Kidney epithelial cell (primary cell): ENCODE measurements around the gene ABO. TPM values are rescaled to one million over a fixed set of nuclear protein-coding genes. Genes with fewer than 3 reads are reported as not detected.
A peak's percentile ranks its signal among the peaks of the same experiment; 100 is the strongest.
"Not testable (repeated sequence)": the region's sequence is repeated elsewhere in the genome, so short reads cannot be mapped to it uniquely, and the experiment has no call there.

Experiments used
- DNase-seq: peaks from one replicate; pipeline ENCODE4 v3.0.0-alpha.2; 2010; ENCODE audit warnings: low read depth
- H3K27me3 ChIP-seq: 2 replicates; pipeline ENCODE4 v1.6.0; 2011; ENCODE audit warnings: low read length; ENCODE audit not compliant: control insufficient read depth, insufficient read depth
- H3K36me3 ChIP-seq: 2 replicates; pipeline ENCODE4 v1.5.1; 2011; ENCODE audit warnings: low read length; ENCODE audit not compliant: control insufficient read depth, insufficient read depth
- H3K4me3 ChIP-seq: 2 replicates; pipeline ENCODE4 v1.5.1; 2011; ENCODE audit warnings: low read depth, mild to moderate bottlenecking, control low read depth, low read length
- total RNA-seq: library from RNA; depleted of rRNA; stranded (reverse); fragments of >200 nt; gene quantifications from 2 replicates; pipeline ENCODE4 v1.2.3, GENCODE V29; 2015
- TF ChIP-seq, protein P1 (sequence below): IDR thresholded peaks from 2 replicates; pipeline ENCODE4 v1.5.1; 2011; ENCODE audit warnings: mild to moderate bottlenecking, moderate library complexity, low read length, control low read depth, inconsistent platforms; ENCODE audit not compliant: insufficient read depth, poor library complexity, severe bottlenecking

The ABO gene
- total RNA-seq, 1 donor from 2014 or later: 1.8 TPM

DNA sequence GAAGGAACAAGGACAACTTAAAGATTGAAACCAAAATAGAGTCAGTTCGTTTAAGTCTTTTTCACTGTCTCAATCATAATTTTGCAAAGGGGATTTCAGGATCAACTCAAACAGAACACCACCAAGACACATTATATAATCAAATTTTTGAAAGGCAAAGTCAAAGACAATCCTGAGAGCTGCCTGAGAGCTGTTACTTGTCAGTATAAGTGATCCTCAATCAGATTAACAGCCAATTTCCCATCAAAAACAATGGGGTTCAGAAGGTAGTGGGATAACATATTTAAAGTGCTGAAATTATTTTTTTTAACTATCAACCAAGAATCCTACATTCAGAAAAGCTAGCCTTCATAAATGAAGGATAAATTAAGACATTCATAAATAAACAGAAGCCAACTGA is 19.3 kb upstream of the ABO start:
- no peaks in the 10 kb centered on the region for H3K27me3 ChIP-seq
- no peaks in the 10 kb centered on the region for H3K36me3 ChIP-seq
- TF ChIP-seq, protein P1, sequence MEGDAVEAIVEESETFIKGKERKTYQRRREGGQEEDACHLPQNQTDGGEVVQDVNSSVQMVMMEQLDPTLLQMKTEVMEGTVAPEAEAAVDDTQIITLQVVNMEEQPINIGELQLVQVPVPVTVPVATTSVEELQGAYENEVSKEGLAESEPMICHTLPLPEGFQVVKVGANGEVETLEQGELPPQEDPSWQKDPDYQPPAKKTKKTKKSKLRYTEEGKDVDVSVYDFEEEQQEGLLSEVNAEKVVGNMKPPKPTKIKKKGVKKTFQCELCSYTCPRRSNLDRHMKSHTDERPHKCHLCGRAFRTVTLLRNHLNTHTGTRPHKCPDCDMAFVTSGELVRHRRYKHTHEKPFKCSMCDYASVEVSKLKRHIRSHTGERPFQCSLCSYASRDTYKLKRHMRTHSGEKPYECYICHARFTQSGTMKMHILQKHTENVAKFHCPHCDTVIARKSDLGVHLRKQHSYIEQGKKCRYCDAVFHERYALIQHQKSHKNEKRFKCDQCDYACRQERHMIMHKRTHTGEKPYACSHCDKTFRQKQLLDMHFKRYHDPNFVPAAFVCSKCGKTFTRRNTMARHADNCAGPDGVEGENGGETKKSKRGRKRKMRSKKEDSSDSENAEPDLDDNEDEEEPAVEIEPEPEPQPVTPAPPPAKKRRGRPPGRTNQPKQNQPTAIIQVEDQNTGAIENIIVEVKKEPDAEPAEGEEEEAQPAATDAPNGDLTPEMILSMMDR: no peak
- no peak overlapping the region for H3K4me3 ChIP-seq
- no peak for DNase-seq

DNA sequence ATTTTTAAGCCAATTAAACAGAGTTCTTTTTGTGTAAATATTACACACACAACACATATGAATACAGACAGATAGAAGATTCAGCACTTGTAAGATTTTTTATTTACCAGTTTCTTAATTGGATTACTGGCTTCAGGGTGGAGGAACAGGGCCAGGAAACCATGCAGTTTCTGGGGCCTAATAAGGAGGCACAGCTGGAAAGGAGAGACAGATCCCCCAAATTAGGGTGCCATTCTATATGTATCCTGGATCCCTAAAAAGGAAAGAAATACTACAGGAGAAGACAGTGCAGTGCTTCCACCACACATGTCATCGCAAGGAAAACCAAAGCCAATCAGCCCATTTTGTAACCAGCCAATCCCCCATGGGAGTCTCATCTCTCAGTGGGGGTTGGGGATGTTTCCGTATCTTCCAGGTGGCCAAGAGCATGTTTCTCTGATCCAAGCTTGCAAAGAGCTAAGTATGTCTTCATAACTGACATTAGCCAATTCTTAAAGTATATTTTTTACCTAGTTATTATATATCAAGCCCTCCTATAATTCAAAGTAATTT is 15.8 kb upstream of the ABO start:
- TF ChIP-seq, protein P1: no peak
- Histone ChIP-seq H3K36me3 (no peaks in the 10 kb centered on the region), H3K4me3 (no peak overlapping the region), H3K27me3 (no peaks in the 10 kb centered on the region)
- no peak for DNase-seq

DNA sequence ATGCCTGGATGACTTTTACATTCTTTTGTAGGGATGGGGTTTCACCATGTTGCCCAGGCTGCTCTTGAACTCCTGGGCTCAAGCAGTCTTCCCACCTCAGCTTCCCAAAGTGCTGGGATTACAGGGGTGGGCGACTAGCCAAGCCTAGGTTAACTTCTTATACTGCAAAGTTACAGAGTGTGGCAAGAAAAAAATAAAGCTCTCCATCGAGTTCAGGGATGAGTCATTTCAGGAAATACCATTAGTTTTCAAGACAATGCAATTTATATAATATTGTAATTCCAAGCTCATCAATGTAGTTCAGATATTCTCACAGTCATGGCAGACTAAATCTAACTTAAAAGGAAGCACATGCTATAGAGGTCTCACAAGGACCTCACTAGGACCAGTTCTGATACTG is 11.5 kb upstream of the ABO start:
- H3K27me3 ChIP-seq: peaks cover under 1% of the 10 kb centered on the region
- TF ChIP-seq, protein P1: no peak
- no peak overlapping the region for H3K4me3 ChIP-seq
- H3K36me3 ChIP-seq: no peaks in the 10 kb centered on the region
- peak; percentile 1 for DNase-seq

DNA sequence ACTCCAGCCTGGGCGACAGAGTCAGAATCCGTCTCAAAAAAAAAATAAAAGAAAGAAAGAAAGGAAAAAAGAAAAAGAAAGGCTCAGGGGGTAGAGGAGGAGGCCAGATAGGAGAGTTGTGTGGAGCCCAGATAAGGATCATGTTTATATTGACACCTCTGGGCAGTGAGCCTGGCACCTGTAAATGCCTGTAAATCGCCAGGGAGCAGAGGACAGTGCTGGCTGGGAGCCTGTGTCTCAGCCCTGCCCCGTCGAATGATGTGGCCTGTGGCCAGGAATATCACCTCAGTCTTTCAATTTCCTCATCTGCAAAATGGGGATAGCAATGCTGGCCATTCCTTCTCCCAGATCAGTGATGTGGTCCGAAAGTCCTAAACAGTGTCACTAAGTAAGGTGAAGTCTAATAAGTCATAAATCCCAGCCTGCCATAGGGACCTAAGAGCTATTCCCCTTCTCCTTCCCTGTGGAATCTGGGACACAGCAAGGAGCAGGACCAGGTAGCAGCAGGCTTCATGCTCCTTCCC is 10.3 kb upstream of the ABO start:
- no peaks in the 10 kb centered on the region for H3K36me3 ChIP-seq
- H3K27me3 ChIP-seq: peaks cover 6% of the 10 kb centered on the region
- TF ChIP-seq, protein P1: no peak
- no peak for DNase-seq
- H3K4me3 ChIP-seq: no peak overlapping the region

DNA sequence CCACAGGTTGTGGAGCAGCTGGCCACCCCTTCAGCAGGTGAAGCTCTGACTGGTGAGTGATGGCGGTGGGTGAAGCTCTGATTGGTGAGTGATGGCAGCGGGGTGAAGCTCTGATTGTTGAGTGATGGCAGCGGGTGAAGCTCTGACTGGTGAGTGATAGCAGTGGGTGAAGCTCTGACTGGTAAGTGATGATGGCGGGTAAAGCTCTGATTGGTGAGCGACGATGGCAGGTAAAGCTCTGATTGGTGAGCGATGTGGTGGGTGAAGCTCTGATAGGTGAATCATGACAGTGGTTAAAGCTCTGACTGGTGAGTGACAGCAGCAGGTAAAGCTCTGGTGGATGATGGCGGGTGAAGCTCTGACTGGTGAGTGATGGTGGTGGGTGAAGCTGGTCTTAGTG is 9.4 kb upstream of the ABO start:
- no peak overlapping the region for H3K4me3 ChIP-seq
- no peak for DNase-seq
- TF ChIP-seq, protein P1: no peak
- peaks cover 6% of the 10 kb centered on the region for H3K27me3 ChIP-seq
- H3K36me3 ChIP-seq: no peaks in the 10 kb centered on the region

DNA sequence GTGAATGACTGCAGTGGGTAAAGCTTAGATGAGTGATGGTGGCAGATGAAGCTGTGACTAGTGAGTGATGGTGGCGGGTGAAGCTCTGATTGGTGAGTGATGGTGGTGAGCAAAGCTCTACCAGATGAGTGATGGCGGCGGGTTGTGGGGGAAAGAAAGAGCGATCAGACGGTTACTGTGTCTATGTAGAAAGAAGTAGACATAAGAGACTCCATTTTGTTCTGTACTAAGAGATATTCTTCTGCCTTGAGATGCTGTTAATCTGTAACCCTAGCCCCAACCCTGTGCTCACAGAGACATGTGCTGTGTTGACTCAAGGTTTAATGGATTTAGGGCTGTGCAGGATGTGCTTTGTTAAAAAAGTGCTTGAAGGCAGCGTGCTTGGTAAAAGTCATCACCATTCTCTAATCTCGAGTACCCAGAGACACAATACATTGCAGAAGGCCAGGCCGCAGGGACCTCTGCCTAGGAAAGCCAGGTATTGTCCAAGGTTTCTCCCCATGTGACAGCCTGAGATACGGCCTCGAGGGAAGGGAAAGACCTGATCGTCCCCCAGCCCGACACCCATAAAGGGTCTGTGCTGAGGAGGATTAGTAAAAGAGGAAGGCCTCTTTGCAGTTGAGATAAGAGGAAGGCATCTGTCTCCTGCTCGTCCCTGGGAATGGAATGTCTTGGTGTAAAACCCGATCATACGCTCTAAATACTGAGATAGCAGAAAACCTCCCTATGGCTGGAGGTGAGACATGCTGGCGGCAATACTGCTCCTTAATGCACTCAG is 8.4 kb upstream of the ABO start:
- not testable (repeated sequence) for DNase-seq, H3K27me3 ChIP-seq, H3K4me3 ChIP-seq, H3K36me3 ChIP-seq
